HG03103 (cell line): ENCODE data around the gene COL6A1.
"Not testable (repeated sequence)": the region's sequence is repeated elsewhere in the genome, so short reads cannot be mapped to it uniquely, and the experiment has no call there.

Experiments used
- ATAC-seq: cut with Tn5 transposase; IDR thresholded peaks from one replicate; pipeline ENCODE4 v1.9.1; 2021; ENCODE audit warnings: low read depth; ENCODE audit not compliant: unreplicated experiment

Gene COL6A1

DNA sequence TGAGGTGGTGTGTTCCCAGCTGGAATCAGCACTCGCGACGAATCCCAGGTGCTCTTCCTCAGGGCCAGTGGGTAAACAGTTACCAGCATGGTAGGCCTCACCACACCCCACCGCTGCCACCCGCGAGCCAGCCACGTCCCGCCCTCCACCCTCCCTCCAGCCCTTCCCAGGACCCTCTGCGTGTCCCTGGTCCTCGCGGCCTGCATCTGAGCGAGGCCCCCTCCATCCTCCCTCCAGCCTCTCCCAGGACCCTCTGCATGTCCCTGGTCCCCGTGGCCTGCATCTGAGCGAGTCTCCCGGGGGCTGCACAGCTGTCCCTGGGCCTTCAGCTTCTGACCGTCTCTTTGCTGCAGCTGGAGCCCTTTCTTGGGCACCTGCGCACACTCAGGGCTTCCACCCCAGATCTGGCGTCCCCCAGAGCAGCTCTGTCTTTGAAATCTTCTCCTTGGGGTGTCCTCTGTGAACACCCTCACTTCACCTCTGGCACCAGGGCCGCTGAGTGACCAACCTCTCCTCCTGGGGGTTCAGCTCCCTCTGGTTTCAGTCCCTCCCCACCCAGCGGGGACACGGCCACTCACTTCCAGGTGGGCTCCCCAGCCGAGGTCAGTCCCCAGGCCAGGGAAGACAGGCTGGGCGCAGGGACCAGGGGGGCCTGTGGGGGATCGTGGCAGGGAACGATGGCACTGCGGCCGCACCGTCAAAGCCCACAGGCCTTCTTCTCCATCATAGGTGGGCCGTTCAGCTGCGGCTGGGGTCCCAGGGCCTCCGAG, 58.5 kb downstream of the COL6A1 start:
- ATAC-seq = no peak

DNA sequence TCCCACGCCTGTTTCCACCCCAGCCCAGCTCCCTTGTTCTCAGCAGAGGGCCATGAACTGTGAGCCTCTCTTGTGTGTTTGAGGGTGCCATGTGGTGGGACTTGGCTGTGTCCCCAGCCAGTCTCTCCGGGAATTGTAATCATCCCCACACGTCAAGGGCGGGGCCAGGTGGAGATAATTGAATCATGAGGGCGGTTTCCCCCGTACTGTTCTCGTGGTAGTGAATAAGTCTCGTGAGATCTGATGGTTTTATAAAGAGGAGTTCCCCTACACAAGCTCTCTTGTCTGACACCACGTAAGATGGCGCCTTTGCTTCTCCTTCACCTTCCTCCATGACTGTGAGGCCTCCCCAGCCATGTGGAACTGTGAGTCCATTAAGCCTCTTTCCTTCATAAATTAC, 59.1 kb downstream of the COL6A1 start:
- ATAC-seq = no peak

DNA sequence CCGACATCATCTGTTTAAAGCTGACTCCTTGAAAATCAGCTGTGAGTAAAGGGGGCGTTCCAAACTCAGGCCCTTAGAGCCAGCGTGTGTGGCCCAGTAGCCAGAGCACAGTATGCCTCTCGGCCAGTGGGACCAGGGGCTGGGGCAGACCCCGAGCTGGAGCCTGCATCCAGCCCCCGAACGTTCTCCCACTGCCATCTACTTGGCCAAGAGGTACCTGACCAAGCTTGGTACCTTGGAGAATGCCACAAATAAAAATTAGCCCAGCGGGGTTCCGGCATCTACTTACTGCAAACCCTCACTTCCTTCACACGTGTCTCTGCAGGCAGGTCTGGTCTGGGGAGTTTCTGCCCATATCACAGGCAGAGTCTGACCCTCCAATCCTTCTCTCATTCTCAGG, 59.6 kb downstream of the COL6A1 start:
- no peak for ATAC-seq

GRCh38 chr21:46045154-46045553, 63.6 kb downstream of the COL6A1 start:
- ATAC-seq = no peak

GRCh38 chr21:46046471-46046870, 64.9 kb downstream of the COL6A1 start:
- no peak for ATAC-seq

GRCh38 chr21:46046906-46047305, 65.3 kb downstream of the COL6A1 start:
- not testable (repeated sequence) for ATAC-seq

DNA sequence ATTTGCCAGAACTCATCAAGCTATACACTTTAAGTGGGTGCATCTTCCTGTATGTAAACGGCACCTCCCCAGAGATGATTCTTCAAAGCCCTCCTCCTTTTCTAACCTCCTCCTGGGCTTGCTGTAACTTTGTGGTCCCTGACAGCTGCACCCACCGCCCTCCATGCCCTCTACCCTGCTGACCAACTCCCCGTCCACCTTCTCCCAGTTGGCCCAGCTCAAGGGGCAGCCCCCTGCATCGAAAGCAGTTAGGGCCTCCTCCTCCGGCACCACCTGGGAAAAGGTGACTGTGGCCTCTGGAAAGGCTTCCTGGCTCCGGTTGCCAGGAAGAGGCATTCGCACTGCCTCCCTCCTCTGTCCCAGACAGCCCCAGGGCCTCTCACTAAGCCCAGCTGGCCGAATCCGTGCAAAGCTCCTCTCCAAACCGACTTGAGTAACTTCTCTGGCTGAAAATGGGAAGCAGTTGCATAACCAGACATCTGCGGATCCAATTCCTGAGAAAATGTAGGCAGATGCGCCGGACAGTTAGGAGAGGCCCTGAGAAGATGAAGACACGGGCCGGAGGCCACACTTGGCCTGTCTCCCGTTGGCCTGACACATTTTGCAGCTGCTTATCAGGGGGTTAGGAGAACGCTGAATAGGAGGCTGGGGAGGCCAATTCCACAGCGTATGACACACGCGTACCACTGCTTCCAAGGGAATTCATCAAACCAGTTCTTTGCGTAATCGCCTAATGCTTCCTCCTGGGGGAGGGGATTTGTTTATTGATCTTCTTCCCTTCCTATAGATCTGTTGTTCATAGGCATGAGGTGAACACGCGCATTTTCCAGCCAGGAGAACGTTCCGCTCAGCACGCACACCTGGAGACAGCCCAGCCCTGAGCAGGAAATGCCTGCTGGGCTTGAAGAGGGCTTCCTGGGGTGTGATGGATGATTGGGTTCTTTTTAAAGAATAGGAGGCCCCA, 67.6 kb downstream of the COL6A1 start:
- ATAC-seq = no peak

DNA sequence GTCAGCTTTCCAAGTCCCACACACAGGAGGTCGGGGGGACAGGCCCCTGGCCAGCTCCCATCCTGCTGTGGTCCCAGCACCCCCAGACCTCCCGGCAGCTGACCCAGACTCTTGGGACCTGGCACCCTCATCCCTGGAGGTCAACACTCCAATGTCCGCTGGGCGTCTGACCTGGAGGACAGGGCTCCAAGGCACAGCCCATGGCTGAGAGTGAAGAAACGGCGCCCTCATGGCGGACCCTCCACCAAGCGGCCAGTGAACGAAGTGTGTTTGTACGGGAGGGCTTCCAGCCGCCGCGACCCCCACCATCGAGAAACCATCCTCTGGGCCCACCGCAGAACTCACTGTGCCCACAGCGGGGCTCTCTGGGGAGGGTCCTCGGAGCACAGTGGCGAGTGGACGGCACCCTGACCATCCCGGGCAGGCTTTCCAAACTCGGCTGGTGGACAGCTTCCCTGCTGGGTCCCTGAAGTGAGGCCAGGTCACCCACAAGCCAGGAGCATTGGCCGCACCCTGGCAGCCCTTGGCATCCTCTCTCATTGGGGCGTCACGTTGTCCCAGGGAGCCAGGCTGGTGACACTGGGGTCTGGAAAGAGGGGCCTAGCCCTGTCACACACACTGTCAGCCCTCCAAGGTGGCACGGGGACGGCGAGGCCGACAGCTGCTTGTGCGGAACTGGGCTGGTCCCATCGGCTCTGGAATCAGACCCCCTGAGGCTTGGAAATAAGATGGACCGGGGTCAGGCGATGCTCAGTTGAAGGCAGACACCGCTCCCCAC, 68.5 kb downstream of the COL6A1 start:
- ATAC-seq = no peak

DNA sequence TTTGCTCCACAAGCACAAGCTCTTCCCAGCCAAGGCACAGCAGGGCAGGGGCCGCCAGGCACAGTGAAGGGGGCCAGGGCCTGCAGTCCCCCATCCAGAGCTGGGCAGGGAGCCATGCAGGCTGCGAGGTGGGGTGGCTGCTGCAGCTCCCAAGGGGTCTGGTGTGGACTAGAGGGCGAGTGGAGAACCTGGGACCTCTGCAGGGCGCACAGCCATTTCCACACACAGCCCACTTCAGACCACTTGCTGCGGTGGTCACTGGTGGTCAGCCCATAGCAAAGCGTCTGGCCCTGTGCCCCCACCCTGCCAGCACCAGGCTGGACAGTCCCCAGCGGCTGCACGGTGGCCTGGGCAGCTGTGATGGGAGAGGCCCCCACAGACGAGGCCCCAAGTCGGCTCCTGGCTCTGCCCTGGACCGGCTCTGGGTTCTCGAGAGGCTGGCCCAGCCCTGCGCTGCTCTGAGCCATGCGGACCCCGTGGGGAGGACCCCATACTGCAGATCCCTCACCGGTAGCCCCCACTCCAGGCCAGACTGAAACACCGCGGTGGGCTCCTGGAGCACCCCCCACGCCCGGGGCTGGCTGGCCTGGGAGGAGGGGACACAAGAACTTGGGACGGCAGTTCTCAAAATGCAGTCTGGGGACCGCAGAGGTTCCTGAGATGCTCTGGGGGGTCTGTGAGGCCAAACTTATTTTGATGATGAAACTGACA, 69.3 kb downstream of the COL6A1 start:
- ATAC-seq = no peak

DNA sequence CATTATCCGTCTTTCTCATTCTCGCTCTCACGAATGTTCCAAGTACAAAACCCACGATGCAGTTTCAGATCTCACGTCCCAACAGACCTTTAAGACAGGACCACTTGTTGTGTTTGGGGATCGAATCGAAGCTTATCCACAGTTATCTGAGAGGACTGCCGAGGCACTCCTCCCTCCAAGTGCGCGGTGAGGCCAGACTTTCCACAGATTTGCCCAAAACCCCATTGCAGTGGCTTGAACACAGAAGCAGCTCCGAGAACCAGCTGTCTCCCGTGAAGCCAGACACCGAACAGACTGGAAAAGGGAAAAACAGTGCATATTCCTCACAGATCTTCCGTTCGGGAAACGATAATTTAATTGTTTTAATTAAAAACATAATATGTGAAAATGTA, 69.8 kb downstream of the COL6A1 start:
- ATAC-seq = no peak

DNA sequence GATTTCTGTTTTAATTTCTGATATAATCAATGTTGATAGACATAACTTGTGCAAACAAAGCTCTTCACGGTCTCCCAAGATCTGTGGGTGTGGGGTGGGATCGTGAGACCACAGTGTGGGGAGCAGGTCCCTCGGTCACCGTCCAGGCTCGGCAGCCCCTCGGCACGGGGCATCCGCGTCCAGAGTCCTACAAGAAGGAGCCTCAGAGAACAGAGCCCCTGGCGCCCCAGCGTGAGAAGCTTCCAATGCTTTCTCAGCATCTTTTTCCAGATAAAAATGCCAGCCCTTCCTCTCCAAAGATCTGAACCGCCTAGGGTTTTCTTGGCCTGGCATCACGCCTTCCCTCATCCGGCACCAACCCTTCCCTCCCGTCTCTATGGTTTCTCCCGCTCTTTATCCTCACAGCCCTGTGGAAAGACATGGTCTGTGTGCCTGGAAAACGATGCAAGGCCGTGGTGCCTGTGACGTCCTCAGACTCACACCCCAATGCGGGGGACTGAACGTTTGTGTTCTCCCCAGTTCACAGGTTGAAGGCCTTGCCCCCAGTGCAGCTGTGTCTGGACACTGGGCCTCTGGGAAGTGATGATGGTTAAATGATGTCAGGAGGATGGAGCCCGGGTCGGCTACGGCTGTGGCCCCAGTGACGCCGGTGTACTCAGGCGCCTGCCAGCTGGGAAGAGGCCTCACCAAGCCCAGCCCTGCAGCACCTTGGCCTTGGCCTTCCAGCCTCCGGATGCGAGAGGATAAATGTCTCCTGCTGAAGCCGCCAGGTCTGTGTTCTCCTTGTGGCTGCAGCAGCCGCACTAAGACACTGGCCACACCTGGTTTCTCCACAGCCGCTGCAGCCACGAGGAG, 70.5 kb downstream of the COL6A1 start:
- ATAC-seq = no peak

DNA sequence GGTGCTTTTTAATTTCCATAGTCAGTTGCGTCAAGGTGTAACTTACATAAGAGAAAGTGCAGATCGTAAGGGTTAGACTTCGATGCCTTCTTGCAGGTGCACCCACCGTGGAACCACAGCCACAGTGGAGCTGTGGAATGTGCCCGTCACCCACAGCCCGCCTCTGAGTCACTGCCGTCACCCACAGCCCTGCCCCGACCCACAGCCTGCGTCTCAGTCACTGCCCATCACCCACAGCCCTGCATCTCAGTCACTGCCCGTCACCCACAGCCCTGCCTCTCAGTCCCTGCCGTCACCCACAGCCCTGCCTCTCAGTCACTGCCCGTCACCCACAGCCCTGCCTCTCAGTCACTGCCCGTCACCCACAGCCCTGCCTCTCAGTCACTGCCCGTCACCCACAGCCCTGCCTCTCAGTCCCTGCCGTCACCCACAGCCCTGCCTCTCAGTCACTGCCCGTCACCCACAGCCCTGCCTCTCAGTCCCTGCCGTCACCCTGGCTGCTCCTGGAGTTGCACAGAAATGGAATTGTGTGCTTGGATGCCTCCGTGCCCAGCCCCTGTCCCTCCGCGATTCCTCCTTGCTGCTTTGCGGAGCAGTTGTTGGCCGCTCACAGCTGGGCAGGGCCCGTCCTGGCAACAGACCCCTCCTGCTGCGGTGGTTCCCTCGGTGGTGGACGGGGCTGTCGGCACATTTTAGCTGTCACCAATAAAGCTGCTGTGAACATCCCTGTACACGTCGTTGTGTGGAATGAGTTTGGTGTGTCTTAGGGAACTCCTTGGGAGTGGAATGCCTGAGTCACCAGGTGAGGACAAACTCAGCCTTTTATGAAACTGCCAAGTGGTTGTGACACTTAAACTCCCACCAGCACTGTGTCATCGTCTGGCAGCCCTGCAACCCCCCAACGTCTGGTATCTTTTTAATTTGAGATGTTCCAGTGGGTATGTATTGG, 71.4 kb downstream of the COL6A1 start:
- ATAC-seq = no peak

DNA sequence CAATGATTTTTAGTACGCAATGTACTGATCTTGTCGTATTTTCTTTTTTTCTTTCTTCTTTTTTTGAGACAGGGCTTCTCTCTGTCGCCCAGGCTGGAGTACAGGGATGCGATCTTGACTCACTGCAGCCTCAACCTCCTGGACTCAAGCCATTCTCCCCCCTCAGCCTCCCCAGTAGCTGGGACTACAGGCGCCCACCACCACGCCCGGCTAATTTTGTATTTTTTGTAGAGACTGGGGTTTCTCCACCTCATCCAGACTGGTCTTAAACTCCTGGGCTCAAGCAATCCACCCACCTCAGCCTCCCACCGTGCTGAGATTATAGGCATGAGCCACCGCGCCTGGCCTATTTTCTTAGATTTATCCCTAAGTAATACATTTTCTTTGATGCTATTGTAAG, 72.5 kb downstream of the COL6A1 start:
- no peak for ATAC-seq

DNA sequence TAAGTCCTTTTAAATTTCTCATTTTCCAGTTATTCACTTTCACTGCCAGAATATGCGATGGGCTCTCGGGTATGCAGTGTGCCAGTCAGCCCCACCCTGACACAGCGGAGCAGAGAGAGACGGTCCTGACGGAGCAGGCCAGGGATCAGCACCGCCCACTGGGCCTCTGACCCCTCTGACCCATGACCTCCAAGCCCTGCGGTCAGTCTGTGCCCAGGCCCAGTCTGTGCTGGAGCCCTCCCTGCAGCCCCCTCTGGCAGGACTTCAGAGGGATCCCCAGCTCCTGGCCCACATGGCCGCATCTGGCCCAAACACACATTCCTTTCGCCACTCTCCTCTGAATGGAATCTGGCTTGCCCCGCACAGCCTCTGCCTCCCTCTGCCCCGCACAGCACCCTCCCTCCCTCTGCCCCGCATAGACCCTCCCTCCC, 72.9 kb downstream of the COL6A1 start:
- ATAC-seq = no peak
